ENCODE measurements around the gene CDCA5. TPM values are rescaled to one million over a fixed set of nuclear protein-coding genes. Genes with fewer than 3 reads are reported as not detected.
"Not testable (repeated sequence)": the region's sequence is repeated elsewhere in the genome, so short reads cannot be mapped to it uniquely, and the experiment has no call there.

CDCA5 gene
- total RNA-seq, 1 donor from 2014 or later: 92.5 TPM

DNA sequence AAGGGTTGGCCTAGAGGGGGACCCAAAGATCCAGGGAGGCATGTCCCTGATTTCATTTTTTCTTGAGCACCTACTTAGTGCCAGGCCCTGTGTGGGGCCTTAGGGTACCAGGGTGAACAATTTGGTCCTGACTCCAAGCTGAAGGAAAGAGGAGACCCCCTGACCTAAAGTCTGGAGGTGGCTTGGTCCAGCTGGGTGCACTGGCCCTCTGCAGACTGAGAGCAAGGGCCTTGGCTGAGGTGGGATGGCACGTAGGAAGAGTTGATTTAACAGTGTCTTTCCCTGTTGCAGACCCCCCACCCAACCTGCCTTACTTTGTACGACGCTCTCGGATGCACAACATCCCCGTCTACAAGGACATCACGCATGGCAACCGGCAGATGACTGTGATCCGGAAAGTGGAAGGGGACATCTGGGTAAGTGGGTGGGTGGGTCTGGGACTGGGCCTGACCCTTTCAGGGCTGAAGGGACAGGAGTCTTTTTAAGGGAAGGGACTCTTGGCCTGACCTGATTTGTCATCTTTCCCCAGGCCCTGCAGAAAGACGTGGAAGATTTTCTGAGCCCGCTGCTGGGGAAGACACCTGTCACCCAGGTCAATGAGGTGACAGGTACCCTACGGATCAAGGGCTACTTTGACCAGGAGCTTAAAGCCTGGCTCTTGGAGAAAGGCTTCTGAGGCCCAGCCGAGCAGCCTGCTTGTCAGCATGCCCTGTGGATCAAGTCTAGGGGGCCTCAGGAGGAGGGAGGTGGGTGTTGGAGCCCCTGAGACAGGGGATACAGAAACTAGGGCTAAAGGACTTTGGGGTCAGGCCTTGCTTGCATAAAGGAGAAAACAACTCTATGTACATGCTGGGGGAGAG lies 41.6 kb upstream of the CDCA5 start:
- Mint-ChIP-seq H3K36me3 (ENCODE audit: low read depth) (peaks cover 50% of the 10 kb centered on the region), H3K27me3 (ENCODE audit: insufficient read depth) (no peaks in the 10 kb centered on the region), H3K9me3 (no peaks in the 10 kb centered on the region), H3K4me3 (no peak overlapping the region), H3K27ac (no peak overlapping the region), H3K4me1 (ENCODE audit: low read depth) (peaks cover 22% of the 10 kb centered on the region)
- intact Hi-C loops (cut with micrococcal nuclease): no loop called here
- no peak for DNase-seq (ENCODE audit: low spot score)

DNA sequence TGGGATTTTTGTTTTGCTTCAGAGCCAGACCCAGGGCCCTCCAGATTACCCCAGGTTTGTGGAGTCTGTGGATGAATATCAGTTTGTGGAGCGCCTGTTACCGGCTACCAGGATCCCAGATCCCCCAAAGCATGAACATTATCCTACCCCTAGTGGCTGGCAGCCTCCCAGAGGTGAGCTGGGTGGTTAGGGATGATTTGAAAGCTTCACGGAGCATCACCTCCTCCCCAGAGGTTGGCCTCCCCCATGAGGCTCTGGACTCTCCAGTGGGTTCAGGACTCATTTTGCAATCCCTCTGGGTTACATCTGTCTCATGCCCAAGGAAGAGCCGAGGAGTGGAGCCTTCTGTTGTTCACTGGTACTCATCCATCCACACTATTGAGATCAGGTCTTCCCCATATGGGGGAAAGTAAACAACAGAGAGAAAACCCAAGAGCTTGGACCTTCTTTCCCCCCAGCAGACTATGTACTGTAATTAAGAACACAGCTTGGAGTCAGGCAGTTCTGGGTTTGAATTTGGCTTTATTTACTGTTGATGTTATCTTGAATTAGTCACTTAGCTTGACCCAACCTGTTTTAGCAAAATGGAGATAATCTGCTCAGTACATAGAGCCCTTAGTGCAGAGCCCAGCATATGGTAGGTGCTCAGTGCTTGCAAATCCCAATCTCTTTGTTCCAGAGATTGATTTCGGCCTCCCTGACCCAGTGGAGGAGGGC lies 40.8 kb upstream of the CDCA5 start:
- Mint-ChIP-seq H3K27me3 (ENCODE audit: insufficient read depth) (no peaks in the 10 kb centered on the region), H3K27ac (peak overlapping the region; percentile 49), H3K36me3 (ENCODE audit: low read depth) (peaks cover 55% of the 10 kb centered on the region), H3K4me3 (peak overlapping the region; percentile 45), H3K4me1 (ENCODE audit: low read depth) (peaks cover 30% of the 10 kb centered on the region), H3K9me3 (no peaks in the 10 kb centered on the region)
- intact Hi-C loops (cut with micrococcal nuclease): loop anchor here (5.0 kb wide), 1 partner anchor 138 kb away; the partner anchor contains the start of gene POLA2
- no peak for DNase-seq (ENCODE audit: low spot score)

DNA sequence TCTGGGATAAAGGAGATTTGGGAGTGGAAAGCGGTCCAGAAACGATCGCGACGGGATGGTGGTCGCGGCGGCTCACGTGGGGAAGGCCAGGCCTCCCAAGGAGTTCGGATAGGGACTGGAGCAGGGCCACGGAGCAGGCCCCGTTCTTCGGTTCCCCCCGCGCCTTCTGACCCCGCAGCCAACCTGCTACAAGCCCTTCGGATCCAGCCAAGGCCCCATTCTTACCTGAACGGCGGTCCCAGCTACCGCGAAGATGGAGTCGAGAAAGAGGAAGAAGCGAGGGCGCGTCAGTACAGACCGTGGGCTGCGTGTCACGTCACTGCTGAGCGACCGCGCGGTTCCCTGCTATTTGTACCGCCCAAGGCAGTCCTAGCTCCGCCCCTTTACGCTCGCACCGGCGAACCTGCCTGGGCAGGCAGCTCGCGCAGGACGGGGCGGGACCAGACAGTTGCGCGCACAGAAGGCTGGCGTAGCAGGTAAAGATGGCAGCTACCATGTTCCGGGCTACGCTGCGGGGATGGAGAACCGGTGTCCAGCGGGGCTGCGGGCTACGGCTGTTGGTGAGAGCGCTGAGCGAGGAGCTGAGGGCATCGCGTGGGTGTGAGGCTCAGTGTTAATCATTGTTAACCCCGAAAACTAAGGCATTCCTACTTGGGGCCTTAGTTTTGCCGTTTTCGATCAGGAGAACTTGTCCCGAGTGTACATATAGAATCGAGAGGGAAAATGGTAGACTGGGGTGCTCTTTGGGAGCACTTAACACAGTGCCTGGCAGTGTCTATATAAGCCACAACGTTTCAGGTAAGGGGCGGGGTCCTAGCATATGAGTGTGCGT lies 38.2 kb upstream of the CDCA5 start, which contains the start of the genes FAU and MRPL49:
TSS of gene FAU (minus strand) at position 270 of the 832 bp plus-strand sequence. CDS start 321 bp downstream, outside the sequence.
TSS of gene MRPL49 (plus strand) at position 457 of the 832 bp plus-strand sequence. CDS start at position 483, 26 bp downstream.
- intact Hi-C loops (cut with micrococcal nuclease): loop anchor here (1.0 to 5.0 kb wide), 6 partner anchors 12 to 343 kb away; partner anchors contain the start of genes ARL2, CDCA5, POLA2 and SF1
- H3K4me3 Mint-ChIP-seq: peak within 1 kb of the TSS; percentile 99
- peak; percentile 99 for DNase-seq (ENCODE audit: low spot score)
- H3K4me1 Mint-ChIP-seq (ENCODE audit: low read depth): peaks cover 44% of the 10 kb centered on the region
- H3K36me3 Mint-ChIP-seq (ENCODE audit: low read depth): peaks cover 66% of the 10 kb centered on the region
- peak within 1 kb of the TSS; percentile 99 for H3K27ac Mint-ChIP-seq
- no peaks in the 10 kb centered on the region for H3K27me3 Mint-ChIP-seq (ENCODE audit: insufficient read depth)
- H3K9me3 Mint-ChIP-seq: no peaks in the 10 kb centered on the region

DNA sequence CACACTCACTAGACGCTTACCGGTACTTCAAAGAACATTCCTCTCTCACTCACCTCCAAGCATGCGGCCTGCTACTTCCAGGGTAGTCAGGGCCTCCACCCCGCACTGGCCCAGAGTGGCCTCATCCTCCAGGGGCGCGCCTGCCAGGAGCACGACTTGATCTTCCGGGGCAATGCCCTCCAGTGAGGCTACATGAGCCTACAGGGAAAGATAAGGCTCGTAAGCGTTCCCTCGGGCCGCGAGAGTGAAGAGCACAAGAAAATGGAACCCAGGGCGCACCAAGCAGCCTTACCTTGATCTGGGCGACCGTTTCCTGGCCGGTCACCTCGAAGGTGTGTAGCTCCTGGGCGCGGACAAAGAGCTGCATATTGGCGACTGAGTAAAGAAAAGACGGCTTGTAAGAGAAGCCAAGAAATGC lies 37.6 kb upstream of the CDCA5 start:
- intact Hi-C loops (cut with micrococcal nuclease): loop anchor here (5.0 kb wide), 1 partner anchor 141 kb away; the partner anchor contains the start of gene POLA2
- Mint-ChIP-seq H3K36me3 (ENCODE audit: low read depth) (peaks cover 61% of the 10 kb centered on the region), H3K27me3 (ENCODE audit: insufficient read depth) (no peaks in the 10 kb centered on the region), H3K9me3 (no peaks in the 10 kb centered on the region), H3K27ac (peak overlapping the region; percentile 99), H3K4me1 (ENCODE audit: low read depth) (peaks cover 44% of the 10 kb centered on the region), H3K4me3 (peak overlapping the region; percentile 99)
- DNase-seq (ENCODE audit: low spot score): no peak

DNA sequence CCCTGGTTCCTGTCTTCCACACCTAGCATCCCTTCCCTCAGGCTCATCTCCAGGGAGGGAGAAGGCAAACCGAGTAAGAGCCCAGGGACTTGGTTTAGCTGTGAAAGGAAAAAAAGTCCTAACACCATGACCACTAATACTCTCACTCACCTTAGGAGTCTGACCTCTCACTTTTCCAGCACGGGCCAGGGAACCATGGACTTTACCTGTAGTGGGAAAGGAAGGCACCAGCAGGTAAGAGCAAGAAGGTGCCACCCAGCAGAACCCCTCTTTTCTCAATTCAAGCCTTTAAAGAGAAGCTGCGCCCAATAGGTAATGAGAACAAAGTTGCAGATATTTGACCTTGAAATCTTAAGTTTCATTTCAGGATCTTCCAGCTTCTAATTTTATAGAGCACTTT lies 37.0 kb upstream of the CDCA5 start:
- peak overlapping the region; percentile 99 for H3K4me3 Mint-ChIP-seq
- intact Hi-C loops (cut with micrococcal nuclease): loop anchor here (5.0 kb wide), 1 partner anchor 141 kb away; the partner anchor contains the start of gene POLA2
- peaks cover 59% of the 10 kb centered on the region for H3K36me3 Mint-ChIP-seq (ENCODE audit: low read depth)
- no peak for DNase-seq (ENCODE audit: low spot score)
- peak overlapping the region; percentile 99 for H3K27ac Mint-ChIP-seq
- peaks cover 44% of the 10 kb centered on the region for H3K4me1 Mint-ChIP-seq (ENCODE audit: low read depth)
- no peaks in the 10 kb centered on the region for H3K9me3 Mint-ChIP-seq
- no peaks in the 10 kb centered on the region for H3K27me3 Mint-ChIP-seq (ENCODE audit: insufficient read depth)

DNA sequence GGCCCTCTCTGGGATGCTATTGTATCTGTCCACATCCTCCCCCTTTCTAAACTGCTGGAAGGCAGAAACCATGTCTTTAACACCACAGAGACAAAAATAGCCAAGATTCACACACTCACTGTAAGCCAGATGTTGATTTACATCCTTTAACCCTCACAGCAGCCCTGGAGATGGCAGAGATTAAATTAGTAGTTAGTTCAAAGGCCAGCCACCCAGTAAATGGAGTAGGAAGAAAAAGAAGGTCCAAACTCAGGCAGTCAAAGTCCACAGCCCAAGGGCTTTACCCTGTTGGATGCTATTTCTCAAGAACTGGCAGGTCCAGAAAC lies 35.8 kb upstream of the CDCA5 start:
- peaks cover 56% of the 10 kb centered on the region for H3K36me3 Mint-ChIP-seq (ENCODE audit: low read depth)
- peak overlapping the region; percentile 70 for H3K27ac Mint-ChIP-seq
- no peaks in the 10 kb centered on the region for H3K9me3 Mint-ChIP-seq
- no peak for DNase-seq (ENCODE audit: low spot score)
- H3K4me1 Mint-ChIP-seq (ENCODE audit: low read depth): peaks cover 44% of the 10 kb centered on the region
- intact Hi-C loops (cut with micrococcal nuclease): loop anchor here (10.0 kb wide), 1 partner anchor 495 kb away; the partner anchor contains the start of genes MAP3K11 and PCNX3
- H3K27me3 Mint-ChIP-seq (ENCODE audit: insufficient read depth): no peaks in the 10 kb centered on the region
- peak overlapping the region; percentile 99 for H3K4me3 Mint-ChIP-seq

DNA sequence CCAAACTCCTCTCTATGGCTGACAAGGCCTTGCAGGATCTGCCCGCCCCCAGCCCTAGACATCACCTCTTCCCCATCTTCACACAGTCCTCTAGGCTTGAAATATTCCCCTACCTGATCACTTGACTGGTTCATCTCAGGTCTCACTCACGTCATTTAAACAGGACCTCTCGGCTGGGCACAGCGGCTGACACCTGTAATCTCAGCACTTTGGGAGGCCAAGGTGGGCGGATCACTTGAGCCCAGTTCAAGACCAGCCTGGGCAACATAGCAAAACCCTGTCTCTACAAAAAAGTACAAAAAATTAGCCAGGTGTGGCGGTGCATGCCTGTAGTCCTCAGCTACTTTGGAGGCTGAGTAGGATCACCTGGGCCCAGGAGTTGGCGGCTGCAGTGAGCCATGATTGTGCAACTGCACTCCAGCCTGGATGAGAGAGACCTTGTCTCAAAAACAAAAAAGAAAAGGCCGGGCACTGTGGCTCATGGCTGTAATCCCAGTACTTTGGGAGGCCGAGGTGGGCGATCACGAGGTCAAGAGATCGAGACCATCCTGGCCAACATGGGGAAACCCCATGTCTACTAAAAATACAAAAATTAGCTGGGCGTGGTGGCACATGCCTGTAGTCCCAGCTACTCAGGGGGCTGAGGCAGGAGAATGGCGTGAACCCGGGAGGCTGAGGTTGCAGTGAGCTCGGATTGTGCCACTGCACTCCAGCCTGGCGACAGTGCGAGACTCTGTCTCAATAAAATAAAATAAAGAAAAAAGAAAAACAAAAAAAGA lies 35.2 kb upstream of the CDCA5 start:
- Mint-ChIP-seq H3K36me3 (ENCODE audit: low read depth) (peaks cover 53% of the 10 kb centered on the region), H3K4me1 (ENCODE audit: low read depth) (peaks cover 42% of the 10 kb centered on the region), H3K27ac (peak overlapping the region; percentile 72), H3K4me3 (peak overlapping the region; percentile 99)
- not testable (repeated sequence) for H3K27me3 Mint-ChIP-seq (ENCODE audit: insufficient read depth); DNase-seq (ENCODE audit: low spot score); H3K9me3 Mint-ChIP-seq
- intact Hi-C loops (cut with micrococcal nuclease): loop anchor here (10.0 kb wide), 1 partner anchor 496 kb away; the partner anchor contains the start of genes MAP3K11 and PCNX3

DNA sequence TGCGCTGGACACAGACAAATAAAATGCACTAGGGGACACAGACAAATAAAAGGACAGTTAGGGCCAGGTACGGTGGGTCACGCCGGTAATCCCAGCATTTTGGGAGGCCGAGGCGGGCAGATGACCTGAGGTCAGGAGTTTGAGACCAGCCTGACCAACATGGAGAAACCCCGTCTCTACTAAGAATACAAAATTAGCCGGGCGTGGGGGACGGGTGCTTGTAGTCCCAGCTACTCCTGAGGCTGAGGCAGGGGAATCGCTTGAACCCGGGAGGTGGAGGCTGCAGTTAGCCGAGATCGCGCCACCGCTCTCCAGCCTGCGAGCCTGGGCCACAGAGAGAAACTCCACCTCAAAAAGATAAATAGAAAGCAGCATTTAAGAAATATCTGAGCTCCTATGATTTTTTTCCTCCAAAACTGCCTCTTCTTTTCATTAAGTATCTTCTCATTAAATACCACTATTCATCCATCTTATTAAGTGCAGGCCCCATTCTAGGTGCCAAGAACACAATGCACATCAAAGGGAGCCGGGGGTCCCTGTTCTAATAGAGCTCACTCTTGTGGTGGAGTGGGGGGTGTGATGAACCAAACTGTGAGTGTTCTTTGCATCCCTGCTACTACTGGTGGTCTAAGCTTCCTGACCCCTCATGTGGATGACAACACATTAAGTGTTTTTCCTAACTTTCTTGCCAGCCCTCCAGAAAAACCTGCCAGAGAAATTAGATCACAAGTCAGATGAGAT lies 34.4 kb upstream of the CDCA5 start:
- H3K36me3 Mint-ChIP-seq (ENCODE audit: low read depth): peaks cover 53% of the 10 kb centered on the region
- DNase-seq (ENCODE audit: low spot score): no peak

DNA sequence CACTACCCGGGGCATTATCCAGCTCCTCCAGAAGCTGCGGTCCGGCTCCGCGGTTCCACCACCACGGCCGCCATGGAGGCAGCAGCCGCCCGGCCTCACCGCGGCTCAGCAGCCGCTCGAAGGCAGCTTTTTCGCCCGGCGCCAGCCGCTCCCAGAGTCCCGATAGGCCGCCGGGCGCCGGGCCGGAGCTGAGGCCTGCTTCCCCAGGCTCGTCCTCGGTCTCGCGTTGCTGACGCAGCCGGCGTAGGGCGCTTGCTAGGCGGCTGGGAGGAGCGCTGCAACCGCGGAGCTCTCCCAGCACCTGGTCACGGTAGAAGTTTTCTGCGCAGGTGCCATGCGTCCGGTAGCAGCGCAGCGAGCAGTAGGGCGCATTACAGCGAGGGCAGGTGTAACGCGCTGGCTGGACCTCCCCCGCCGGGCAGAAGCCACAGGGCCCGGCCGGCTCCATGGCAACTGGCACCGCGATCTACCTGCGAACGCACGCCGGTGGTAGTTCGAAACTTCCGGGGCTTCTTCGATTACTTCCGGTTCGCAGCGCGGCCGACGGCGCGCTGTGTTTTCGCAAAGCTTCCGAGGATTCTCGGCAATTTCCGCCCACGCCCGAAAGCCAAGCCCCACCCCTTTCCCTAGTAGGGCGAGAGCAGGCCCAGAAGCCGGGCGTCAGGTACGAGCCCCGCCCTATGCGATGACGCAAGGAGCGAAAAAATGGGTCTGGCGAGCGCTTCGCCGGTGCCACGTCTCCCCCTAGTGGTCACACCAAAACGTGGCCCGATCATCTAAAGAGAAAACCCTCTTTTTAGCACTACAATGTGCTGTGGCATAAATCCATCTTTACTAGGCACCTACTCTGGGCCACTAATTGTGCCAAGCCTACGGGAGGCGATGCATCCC lies 33.6 kb upstream of the CDCA5 start, which contains the start of gene ZNHIT2:
TSS of gene ZNHIT2 (minus strand) at position 496 of the 891 bp plus-strand sequence. CDS start at position 448, 48 bp downstream.
- Mint-ChIP-seq H3K27me3 (ENCODE audit: insufficient read depth) (no peaks in the 10 kb centered on the region), H3K9me3 (no peaks in the 10 kb centered on the region), H3K27ac (peak within 1 kb of the TSS; percentile 93), H3K4me1 (ENCODE audit: low read depth) (peaks cover 52% of the 10 kb centered on the region), H3K36me3 (ENCODE audit: low read depth) (peaks cover 50% of the 10 kb centered on the region), H3K4me3 (peak within 1 kb of the TSS; percentile 90)
- intact Hi-C loops (cut with micrococcal nuclease): loop anchor here (1.0 to 10.0 kb wide), 13 partner anchors 18 to 497 kb away; partner anchors contain the start of genes ARL2, ATG2A, CDCA5 and EHD1
- DNase-seq (ENCODE audit: low spot score): peak; percentile 100

More for the DNA sequence above, 34.4 kb upstream of the CDCA5 start:
- H3K27me3 Mint-ChIP-seq (ENCODE audit: insufficient read depth): no peaks in the 10 kb centered on the region
- peak overlapping the region; percentile 89 for H3K27ac Mint-ChIP-seq
- H3K9me3 Mint-ChIP-seq: no peaks in the 10 kb centered on the region
- H3K4me1 Mint-ChIP-seq (ENCODE audit: low read depth): peaks cover 47% of the 10 kb centered on the region
- intact Hi-C loops (cut with micrococcal nuclease): loop anchor here (10.0 kb wide), 1 partner anchor 497 kb away; the partner anchor contains the start of genes MAP3K11 and PCNX3
- H3K4me3 Mint-ChIP-seq: peak overlapping the region; percentile 90

All from activated T-helper 1 cell treated with anti-CD3 and anti-CD28 coated beads, Interleukin-12 subunit alpha, Interleukin-12 subunit beta, Interleukin-2, Interleukin-4 antibody, amounts not matched to agents 30 ng/mL and 10 ng/mL and 1 ng/mL, durations not matched to agents 14 hours and 24 hours and 36 hours (primary cell).